Measurements from ENCODE around the gene SPINK6.

SPINK6 gene

GRCh38 chr5:148224117-148224742 lies 21.4 kb downstream of the SPINK6 start:
- no peak for DNase-seq (ENCODE audit: low spot score)

- DNase-seq (ENCODE audit: low spot score) = no peak
These were observed 25.6 kb downstream of the SPINK6 start for GRCh38 chr5:148228392-148228984.

GRCh38 chr5:148229840-148230239 lies 27.0 kb downstream of the SPINK6 start:
- DNase-seq (ENCODE audit: low spot score) = no peak

- DNase-seq (ENCODE audit: low spot score) = no peak
These were observed 27.4 kb downstream of the SPINK6 start for GRCh38 chr5:148230240-148230639.

GRCh38 chr5:148237785-148238417 lies 35.1 kb downstream of the SPINK6 start:
- no peak for DNase-seq (ENCODE audit: low spot score)

GRCh38 chr5:148238418-148238794 lies 35.6 kb downstream of the SPINK6 start, which contains the start of gene MARCOL:
Gene MARCOL, plus strand, starts transcription at chr5:148238525. Its CDS starts 73 bp downstream, at chr5:148238598.
- DNase-seq (ENCODE audit: low spot score) = no peak

- DNase-seq (ENCODE audit: low spot score) = no peak
These were observed 46.1 kb downstream of the SPINK6 start for GRCh38 chr5:148248894-148249293.

GRCh38 chr5:148255456-148255855 lies 52.6 kb downstream of the SPINK6 start:
- DNase-seq (ENCODE audit: low spot score) = no peak

- no peak for DNase-seq (ENCODE audit: low spot score)
These were observed 56.4 kb downstream of the SPINK6 start for GRCh38 chr5:148259288-148259687.

GRCh38 chr5:148261221-148261620 lies 58.4 kb downstream of the SPINK6 start:
- DNase-seq (ENCODE audit: low spot score) = no peak
